Pancreas (tissue), 10 donors: ENCODE measurements around the gene TNFSF11. TPM values are rescaled to one million over a fixed set of nuclear protein-coding genes. Genes with fewer than 3 reads are reported as not detected.

Experiments used
- ATAC-seq, 4 donors: fragments of 200-7000 bp; cut with Tn5 transposase; one replicate each; pipeline versions ENCODE4 v1.8.0 to v1.9.1; 2020; ENCODE audit warnings: mild to moderate bottlenecking in 4 of 4, moderate library complexity in 4 of 4
- DNase-seq, 6 donors: peaks; one replicate each; pipeline ENCODE4 v3.0.0-alpha.2; 2020
- FAIRE-seq: peaks from 2 replicates; lab custom pipeline; 2012; peaks lifted over from hg19 to GRCh38; lab: Jason Lieb, UNC
- H3K27ac ChIP-seq, 4 donors: fragments of 200-600 bp; sonication (generic); 1 replicate in 3 of 4; 2 replicates in 1 of 4; pipeline versions ENCODE4 v1.5.0 to v1.8.0; 2020
- H3K27me3 ChIP-seq, 4 donors: fragments of 200-600 bp; one replicate each; pipeline ENCODE4 v1.8.0; 2021
- H3K36me3 ChIP-seq, 3 donors: fragments of 200-600 bp; sonication (generic) in 1 of 3; one replicate each; pipeline versions ENCODE4 v1.5.0 to v1.8.0; 2020 to 2021
- H3K4me1 ChIP-seq, 3 donors: fragments of 200-600 bp; one replicate each; pipeline ENCODE4 v1.8.0; 2021
- H3K4me3 ChIP-seq, 4 donors: fragments of 200-600 bp; sonication (generic) in 2 of 4; one replicate each; pipeline versions ENCODE4 v1.5.0 to v1.8.0; 2020 to 2021
- H3K9me3 ChIP-seq, 4 donors: fragments of 200-600 bp; one replicate each; pipeline ENCODE4 v1.8.0; 2021
- WGBS, 2 donors: extraction: QIAGEN DNeasy Blood & Tissue Kit; methylation state at CpG; one replicate each; pipeline ENCODE4 v1.1.7; 2013; 5-methylcytosine and 5-hydroxymethylcytosine counted together
- intact Hi-C, 3 donors: fragments of 100-400 bp; cut with DNase I; formaldehyde crosslinking; loops; one replicate each; pipeline versions ENCODE4 v1.11.1 to v1.14.2; 2022
- polyA plus RNA-seq, 2 donors: library from polyadenylated mRNA; stranded (reverse); fragments of 200-250 nt; gene quantifications; one replicate each; pipeline ENCODE4 v1.2.3, GENCODE V29; 2013
- total RNA-seq, 6 donors: library from RNA; stranded (reverse); fragmentation: NEBNext Ultra II Directional in 4 of 6; extraction: Animal tissue kit (Norgen Biotek cat#: 25700) in 4 of 6; gene quantifications; one replicate each; pipeline versions ENCODE4 v1.2.1 to v1.2.4, GENCODE V29; 2021 to 2023
- TF ChIP-seq, protein P1 (sequence below), 4 donors: fragments of 200-600 bp; sonication (generic) in 3 of 4; IDR thresholded peaks; one replicate each; pipeline versions ENCODE4 v1.5.0 to v1.8.0; 2021; ENCODE audit warnings: antibody characterized with exemption in 4 of 4
- donor health status: healthy with polysubstance abuse.
- donor health status: DM: no; HTN: no; CAD: no; lungs with moderate emphysema.
- donor health status: DM: no; HTN: no; CAD: no.
- donor health status: control.
- donor health status: control.
- donor health status: Bipolar disorder and iron deficiency.
- donor health status: DM: yes; HTN: yes; CAD: no.
- donor health status: DM: no; HTN: no; CAD: no.
- donor health status: DM: no; HTN: no; CAD: no.
- donor health status: DM: yes; HTN: yes; CAD: no.

TNFSF11 gene
- total and polyA plus RNA-seq, 8 donors, result 0.11 to 1.1 (median 0.26) TPM; not detected in 3

DNA sequence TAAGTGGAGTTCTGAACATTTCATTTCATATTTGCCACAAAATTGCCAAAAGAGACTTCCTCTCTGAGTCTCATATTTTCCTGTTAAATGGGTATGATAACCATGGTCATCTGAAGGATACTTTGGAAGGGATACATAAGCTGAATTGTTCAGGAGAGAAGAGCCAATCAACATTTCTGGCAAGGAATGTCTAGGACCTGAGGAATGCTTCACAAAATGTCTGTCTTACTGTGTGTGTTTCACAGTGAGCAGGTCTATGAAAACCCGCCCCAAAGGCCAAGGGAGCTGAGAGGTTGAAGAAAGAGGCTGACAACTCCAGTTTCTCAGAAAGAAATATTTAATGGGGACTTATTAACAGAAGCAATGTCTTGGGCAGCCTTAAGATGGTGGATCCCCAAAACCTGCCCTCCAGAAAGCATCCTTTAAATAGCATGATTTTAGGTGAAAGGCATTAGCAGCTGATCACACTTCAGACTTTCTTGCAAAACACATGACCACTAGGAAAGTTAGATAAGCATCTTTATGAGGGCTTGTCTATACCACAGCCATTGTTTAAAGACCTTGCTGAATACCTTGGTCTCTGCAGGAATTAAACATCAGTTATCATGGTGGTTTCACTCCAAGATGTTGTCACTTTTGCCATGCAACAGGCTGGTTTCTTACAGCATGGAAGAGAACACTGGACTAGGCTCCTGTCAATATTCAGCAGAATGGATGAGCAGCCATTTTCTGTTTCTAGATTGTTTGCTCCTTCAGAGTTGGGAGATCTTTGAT, 78.9 kb downstream of the TNFSF11 start:
- Histone ChIP-seq H3K27me3 (peaks cover 0 to 3% (median 0%) of the 10 kb centered on the region in 4 donors), H3K4me1 (no peaks in the 10 kb centered on the region), H3K4me3 (no peak overlapping the region), H3K27ac (no peak overlapping the region), H3K9me3 (no peaks in the 10 kb centered on the region), H3K36me3 (no peaks in the 10 kb centered on the region)
- intact Hi-C loops, result no loop called here
- DNase-seq (no peak), FAIRE-seq (no peak), ATAC-seq (no peak)
- TF ChIP-seq, protein P1, sequence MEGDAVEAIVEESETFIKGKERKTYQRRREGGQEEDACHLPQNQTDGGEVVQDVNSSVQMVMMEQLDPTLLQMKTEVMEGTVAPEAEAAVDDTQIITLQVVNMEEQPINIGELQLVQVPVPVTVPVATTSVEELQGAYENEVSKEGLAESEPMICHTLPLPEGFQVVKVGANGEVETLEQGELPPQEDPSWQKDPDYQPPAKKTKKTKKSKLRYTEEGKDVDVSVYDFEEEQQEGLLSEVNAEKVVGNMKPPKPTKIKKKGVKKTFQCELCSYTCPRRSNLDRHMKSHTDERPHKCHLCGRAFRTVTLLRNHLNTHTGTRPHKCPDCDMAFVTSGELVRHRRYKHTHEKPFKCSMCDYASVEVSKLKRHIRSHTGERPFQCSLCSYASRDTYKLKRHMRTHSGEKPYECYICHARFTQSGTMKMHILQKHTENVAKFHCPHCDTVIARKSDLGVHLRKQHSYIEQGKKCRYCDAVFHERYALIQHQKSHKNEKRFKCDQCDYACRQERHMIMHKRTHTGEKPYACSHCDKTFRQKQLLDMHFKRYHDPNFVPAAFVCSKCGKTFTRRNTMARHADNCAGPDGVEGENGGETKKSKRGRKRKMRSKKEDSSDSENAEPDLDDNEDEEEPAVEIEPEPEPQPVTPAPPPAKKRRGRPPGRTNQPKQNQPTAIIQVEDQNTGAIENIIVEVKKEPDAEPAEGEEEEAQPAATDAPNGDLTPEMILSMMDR (IDR thresholded peaks at IDR 0.05), result no peak
- 70 to 89% methylated on average over 1 of the region's 1 CpG for WGBS, 2 donors

DNA sequence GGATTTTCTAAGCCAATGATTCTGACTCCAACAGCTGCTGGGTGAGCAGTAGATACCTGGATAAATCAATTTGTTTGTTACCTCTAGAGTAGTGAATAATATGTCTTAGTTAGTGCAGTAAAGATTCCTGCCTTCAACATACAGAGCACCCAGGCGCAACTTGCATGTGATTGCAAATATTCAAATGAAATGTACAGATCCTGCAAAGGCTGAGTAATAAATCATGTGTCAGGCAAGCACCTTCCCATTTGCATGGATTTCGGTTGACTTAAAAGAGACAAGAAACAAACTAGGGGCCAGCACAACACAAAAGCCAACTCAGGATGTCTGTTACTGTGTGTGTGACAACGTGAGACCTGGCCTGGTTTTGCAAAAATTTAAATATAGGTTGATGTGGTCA, 79.7 kb downstream of the TNFSF11 start:
- Histone ChIP-seq H3K36me3 (no peaks in the 10 kb centered on the region), H3K4me1 (no peaks in the 10 kb centered on the region), H3K27ac (no peak overlapping the region), H3K4me3 (no peak overlapping the region), H3K9me3 (no peaks in the 10 kb centered on the region), H3K27me3 (peaks cover 0 to 3% (median 0%) of the 10 kb centered on the region in 4 donors)
- ATAC-seq (no peak), DNase-seq (no peak), FAIRE-seq (no peak)
- intact Hi-C loops, result no loop called here
- WGBS, 2 donors, result 67% methylated on average over 3 of the region's 3 CpGs
- TF ChIP-seq, protein P1 (IDR thresholded peaks at IDR 0.05), result no peak

DNA sequence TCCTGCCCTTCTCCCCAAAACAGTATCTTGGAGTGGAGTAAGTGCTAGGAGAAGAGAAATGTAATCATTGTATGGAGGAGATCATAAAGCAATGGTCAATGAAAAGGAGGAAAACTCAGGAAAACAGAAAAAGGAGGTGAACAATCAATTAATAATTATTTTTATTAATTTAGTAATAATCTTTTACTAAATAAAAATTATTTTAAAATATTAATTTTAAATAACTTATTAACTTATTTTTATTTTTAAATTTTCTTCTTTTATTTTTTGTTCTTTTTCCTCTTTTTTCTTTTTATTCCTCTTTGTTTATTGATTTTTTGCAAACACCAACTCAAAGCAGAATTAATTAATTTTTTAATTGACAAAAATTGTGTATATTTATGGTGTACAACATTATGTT, 80.3 kb downstream of the TNFSF11 start:
- Histone ChIP-seq H3K4me3 (no peak overlapping the region), H3K9me3 (no peaks in the 10 kb centered on the region), H3K36me3 (no peaks in the 10 kb centered on the region), H3K27me3 (peaks cover 0 to 3% (median 0%) of the 10 kb centered on the region in 4 donors), H3K4me1 (no peaks in the 10 kb centered on the region), H3K27ac (no peak overlapping the region)
- DNase-seq (no peak), FAIRE-seq (no peak), ATAC-seq (no peak)
- TF ChIP-seq, protein P1 (IDR thresholded peaks at IDR 0.05), result no peak
- intact Hi-C loops, result no loop called here

DNA sequence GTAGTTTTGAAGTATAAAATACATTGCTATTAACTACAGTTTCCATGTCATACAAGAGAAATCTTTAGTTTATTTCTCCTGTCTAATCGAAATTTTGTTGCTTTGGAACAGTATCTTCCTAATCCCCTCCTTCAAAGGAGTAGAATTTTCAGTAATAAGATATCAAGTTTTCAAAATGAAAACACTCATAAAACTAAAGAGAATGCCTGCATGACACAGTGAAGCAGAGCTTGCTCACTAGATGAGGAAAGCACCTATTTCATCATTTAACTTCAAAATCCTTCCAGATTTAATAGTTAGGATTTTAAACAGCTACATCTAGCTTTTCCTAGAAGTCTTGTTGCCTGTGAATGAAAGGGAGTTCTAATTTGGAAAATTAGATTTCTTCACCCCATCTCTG, 80.8 kb downstream of the TNFSF11 start:
- intact Hi-C loops, result no loop called here
- ATAC-seq, result no peak
- no peak for FAIRE-seq
- Histone ChIP-seq H3K27ac (no peak overlapping the region), H3K9me3 (no peaks in the 10 kb centered on the region), H3K4me3 (no peak overlapping the region), H3K4me1 (no peaks in the 10 kb centered on the region), H3K36me3 (no peaks in the 10 kb centered on the region), H3K27me3 (peaks cover 0 to 3% (median 0%) of the 10 kb centered on the region in 4 donors)
- TF ChIP-seq, protein P1 (IDR thresholded peaks at IDR 0.05), result no peak
- no peak for DNase-seq
- 39 to 41% methylated on average over 1 of the region's 1 CpG for WGBS, 2 donors

DNA sequence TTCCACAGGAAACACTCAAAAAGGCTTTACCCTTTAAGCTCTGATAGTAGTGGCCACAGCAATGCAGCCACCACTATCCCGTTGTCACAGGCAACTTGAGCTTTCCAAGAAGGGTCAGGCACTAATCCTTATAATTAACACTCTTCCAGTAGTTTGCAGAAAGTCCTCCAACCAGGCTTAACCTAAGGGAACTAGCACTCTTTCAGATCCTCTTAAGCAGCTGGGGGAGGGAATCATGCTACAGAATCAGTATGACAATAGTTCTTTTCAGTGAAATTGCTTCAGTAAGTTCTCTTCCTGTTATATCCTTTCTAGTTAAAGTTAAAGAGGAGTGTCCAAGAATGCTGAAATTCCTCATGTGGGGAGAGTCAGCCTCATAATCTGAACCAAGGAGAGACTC, 82.2 kb downstream of the TNFSF11 start:
- ATAC-seq, result no peak
- no peak for DNase-seq
- Histone ChIP-seq H3K27me3 (peaks cover 0 to 3% (median 0%) of the 10 kb centered on the region in 4 donors), H3K9me3 (no peaks in the 10 kb centered on the region), H3K36me3 (no peaks in the 10 kb centered on the region), H3K4me3 (no peak overlapping the region), H3K27ac (no peak overlapping the region), H3K4me1 (no peaks in the 10 kb centered on the region)
- WGBS, 2 donors, result 48 to 49% methylated on average over 1 of the region's 1 CpG
- FAIRE-seq, result no peak
- intact Hi-C loops, result no loop called here
- TF ChIP-seq, protein P1 (IDR thresholded peaks at IDR 0.05), result no peak
